ENCODE results near the gene SMPX. TPM values are rescaled to one million over a fixed set of nuclear protein-coding genes. Genes with fewer than 3 reads are reported as not detected.

Gene SMPX
- polyA plus RNA-seq, 1 donor (not counting 4 experiments of a cell fraction or from before 2014, with no cell fraction given) = not detected

- Histone ChIP-seq H3K9me3 (ENCODE audit: control insufficient read depth, low read depth, low read length) (no peaks in the 10 kb centered on the region), H3K9me1 (ENCODE audit: control insufficient read depth, extremely low read depth, insufficient read depth, low read length) (no peaks in the 10 kb centered on the region), H3K36me3 (ENCODE audit: control insufficient read depth in 2 of 2, extremely low read depth in 1 of 2, insufficient read depth in 2 of 2, low read length in 2 of 2) (no peaks in the 10 kb centered on the region), H3K79me2 (ENCODE audit: control insufficient read depth, insufficient read depth, low read length) (no peaks in the 10 kb centered on the region), H2AFZ (ENCODE audit: control insufficient read depth, low read length) (no peak overlapping the region), H3K9ac (ENCODE audit: control insufficient read depth, extremely low read depth, insufficient read depth, low read length) (no peak overlapping the region), H3K4me2 (ENCODE audit: control insufficient read depth, extremely low read depth, insufficient read depth, low read depth, low read length) (no peak overlapping the region), H3K27me3 (ENCODE audit: control insufficient read depth, extremely low read depth, insufficient read depth, low read length) (no peaks in the 10 kb centered on the region), H3K4me3 (ENCODE audit: control insufficient read depth in 2 of 3, extremely low read depth in 1 of 3, insufficient read depth in 2 of 3, low read depth in 1 of 3, low read length in 3 of 3) (no peak overlapping the region), H3K27ac (ENCODE audit: control insufficient read depth, insufficient read depth, low read length) (no peak overlapping the region), H4K20me1 (ENCODE audit: control insufficient read depth, extremely low read depth, insufficient read depth, low read length) (no peaks in the 10 kb centered on the region), H3K4me1 (ENCODE audit: control insufficient read depth, extremely low read depth, insufficient read depth, low read length) (peaks cover 3% of the 10 kb centered on the region)
- TF ChIP-seq EZH2 (IDR thresholded peaks at IDR 0.05; ENCODE audit: low read length) = no peak
- no peak for TF ChIP-seq CTCF (optimal IDR thresholded peaks at IDR 0.05 in 1 of 3, IDR thresholded peaks at IDR 0.05 in 1 of 3, conservative IDR thresholded peaks at IDR 0.05 in 1 of 3; ENCODE audit: extremely low read depth in 1 of 3, insufficient read depth in 2 of 3, low read length in 3 of 3)
- dilution Hi-C loops (cut with MboI; ENCODE audit: extremely low pct_ligation_motif_present, low sequenced_read_pairs) = no loop called here
- no peak for FAIRE-seq
- no peak for DNase-seq (ENCODE audit: low read depth, low spot score)
Observed at GRCh38 chrX:21666252-21666651, 91.7 kb downstream of the SMPX start.

DNA sequence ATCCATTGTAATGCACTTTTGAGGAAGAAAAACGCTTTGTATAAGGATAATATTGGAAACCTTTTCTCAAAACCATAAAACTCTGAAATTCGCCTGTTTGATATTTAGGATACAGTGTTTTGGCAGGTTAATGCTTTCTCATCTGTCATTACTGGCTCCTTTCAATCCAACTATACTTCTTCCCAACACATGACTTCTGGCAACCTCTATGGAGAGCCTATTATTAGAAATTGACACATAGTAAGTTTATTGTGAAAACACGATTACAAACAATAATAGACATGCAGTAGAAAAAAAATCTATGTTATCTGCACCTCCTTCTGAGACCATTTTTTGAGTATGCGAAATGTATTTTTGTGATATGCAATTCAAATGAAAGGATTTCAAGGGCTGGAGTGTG, 95.2 kb downstream of the SMPX start:
- FAIRE-seq (no peak), DNase-seq (ENCODE audit: low read depth, low spot score) (no peak)
- TF ChIP-seq CTCF (optimal IDR thresholded peaks at IDR 0.05 in 1 of 3, IDR thresholded peaks at IDR 0.05 in 1 of 3, conservative IDR thresholded peaks at IDR 0.05 in 1 of 3; ENCODE audit: extremely low read depth in 1 of 3, insufficient read depth in 2 of 3, low read length in 3 of 3) (no peak), EZH2 (IDR thresholded peaks at IDR 0.05; ENCODE audit: low read length) (no peak)
- H3K4me3 ChIP-seq (ENCODE audit: control insufficient read depth in 2 of 3, extremely low read depth in 1 of 3, insufficient read depth in 2 of 3, low read depth in 1 of 3, low read length in 3 of 3) = no peak overlapping the region
- no peak overlapping the region for H2AFZ ChIP-seq (ENCODE audit: control insufficient read depth, low read length)
- no peaks in the 10 kb centered on the region for H3K9me3 ChIP-seq (ENCODE audit: control insufficient read depth, low read depth, low read length)
- no peak overlapping the region for H3K4me2 ChIP-seq (ENCODE audit: control insufficient read depth, extremely low read depth, insufficient read depth, low read depth, low read length)
- no peaks in the 10 kb centered on the region for H3K27me3 ChIP-seq (ENCODE audit: control insufficient read depth, extremely low read depth, insufficient read depth, low read length)
- H3K4me1 ChIP-seq (ENCODE audit: control insufficient read depth, extremely low read depth, insufficient read depth, low read length) = peaks cover 3% of the 10 kb centered on the region
- no peak overlapping the region for H3K9ac ChIP-seq (ENCODE audit: control insufficient read depth, extremely low read depth, insufficient read depth, low read length)
- dilution Hi-C loops (cut with MboI; ENCODE audit: extremely low pct_ligation_motif_present, low sequenced_read_pairs) = no loop called here
- H3K79me2 ChIP-seq (ENCODE audit: control insufficient read depth, insufficient read depth, low read length) = no peaks in the 10 kb centered on the region
- no peaks in the 10 kb centered on the region for H4K20me1 ChIP-seq (ENCODE audit: control insufficient read depth, extremely low read depth, insufficient read depth, low read length)
- H3K27ac ChIP-seq (ENCODE audit: control insufficient read depth, insufficient read depth, low read length) = no peak overlapping the region
- no peaks in the 10 kb centered on the region for H3K36me3 ChIP-seq (ENCODE audit: control insufficient read depth in 2 of 2, extremely low read depth in 1 of 2, insufficient read depth in 2 of 2, low read length in 2 of 2)
- no peaks in the 10 kb centered on the region for H3K9me1 ChIP-seq (ENCODE audit: control insufficient read depth, extremely low read depth, insufficient read depth, low read length)
